Lung (tissue), 12 donors: ENCODE data around the gene CD226. TPM values are rescaled to one million over a fixed set of nuclear protein-coding genes. Genes with fewer than 3 reads are reported as not detected.
"Not testable (repeated sequence)": the region's sequence is repeated elsewhere in the genome, so short reads cannot be mapped to it uniquely, and the experiment has no call there.

ENCODE experiments used
- ATAC-seq: fragments of 200-7000 bp; cut with Tn5 transposase; one replicate; pipeline ENCODE4 v1.9.1; 2020; ENCODE audit warnings: moderate number of reproducible peaks; ENCODE audit not compliant: insufficient read depth, low FRiP score
- DNase-seq, 3 donors: peaks; one replicate each; pipeline ENCODE4 v3.0.0-alpha.2; 2013 to 2017
- H3K27ac ChIP-seq, 2 donors: one replicate each; pipeline ENCODE4 v1.5.1; 2013; ENCODE audit warnings: mild to moderate bottlenecking in 2 of 2, moderate library complexity in 2 of 2, control low read depth in 1 of 2, inconsistent platforms in 1 of 2, low read depth in 1 of 2, low read length in 1 of 2
- H3K27me3 ChIP-seq, 3 donors: one replicate each; pipeline ENCODE4 v1.5.1; 2013; ENCODE audit warnings: low read length in 2 of 3; ENCODE audit not compliant: control insufficient read depth in 3 of 3, insufficient read depth in 3 of 3
- H3K36me3 ChIP-seq, 4 donors: one replicate each; pipeline ENCODE4 v1.5.1; 2013; ENCODE audit warnings: low read length in 4 of 4, mild to moderate bottlenecking in 1 of 4, moderate library complexity in 1 of 4; ENCODE audit not compliant: control insufficient read depth in 4 of 4, insufficient read depth in 4 of 4
- H3K4me1 ChIP-seq, 5 donors: one replicate each; pipeline ENCODE4 v1.5.1; 2013; ENCODE audit warnings: low read length in 5 of 5, mild to moderate bottlenecking in 2 of 5, moderate library complexity in 1 of 5; ENCODE audit not compliant: control insufficient read depth in 5 of 5, insufficient read depth in 5 of 5
- H3K4me3 ChIP-seq: one replicate; pipeline ENCODE4 v1.5.1; 2013; ENCODE audit warnings: mild to moderate bottlenecking, control low read depth, moderate library complexity
- H3K9ac ChIP-seq, 2 donors: one replicate each; pipeline ENCODE4 v1.5.1; 2013; ENCODE audit warnings: low read length in 2 of 2, control low read depth in 1 of 2; ENCODE audit not compliant: insufficient read depth in 1 of 2
- H3K9me3 ChIP-seq, 4 donors: one replicate each; pipeline ENCODE4 v1.5.1; 2013; ENCODE audit warnings: low read length in 3 of 4, mild to moderate bottlenecking in 1 of 4, moderate library complexity in 1 of 4; ENCODE audit not compliant: control insufficient read depth in 4 of 4, insufficient read depth in 3 of 4
- WGBS, 2 donors: extraction: QIAGEN DNeasy Blood & Tissue Kit; methylation state at CpG; one replicate each; pipeline ENCODE4 v1.1.7; 2013; 5-methylcytosine and 5-hydroxymethylcytosine counted together
- polyA plus RNA-seq, 2 donors: library from polyadenylated mRNA; stranded (reverse); fragments of 200-250 nt; gene quantifications; one replicate each; pipeline ENCODE4 v1.2.1, GENCODE V29; 2013
- total RNA-seq, 2 donors: library from RNA; depleted of rRNA in 1 of 2; stranded (reverse); fragments of >200 nt in 1 of 2; gene quantifications; one replicate each; pipeline ENCODE4 v1.2.1, GENCODE V29; 2014 to 2021
- TF ChIP-seq, protein P1 (sequence below): IDR thresholded peaks from 2 replicates; pipeline ENCODE4 v1.5.1; 2012; ENCODE audit warnings: mild to moderate bottlenecking; ENCODE audit errors: control extremely low read depth, extremely low read depth
- donor health status: control.
- donor health status: control.
- donor health status: Bipolar disorder and iron deficiency.
- donor health status: healthy.
- donor health status: DM: yes; HTN: yes; CAD: no.

The CD226 gene
- total and polyA plus RNA-seq, 4 donors, result 0.49 to 6.3 (median 2.7) TPM

- H3K27ac ChIP-seq, result no peak overlapping the region
- H3K4me1 ChIP-seq, result peaks cover 0 to 3% (median 0%) of the 10 kb centered on the region in 5 donors
- H3K36me3 ChIP-seq, result peaks cover 0 to 3% (median 1%) of the 10 kb centered on the region in 4 donors
- WGBS, 2 donors, result 37 to 56% methylated on average over 4 of the region's 4 CpGs
- H3K27me3 ChIP-seq, result no peaks in the 10 kb centered on the region
- TF ChIP-seq, protein P1, sequence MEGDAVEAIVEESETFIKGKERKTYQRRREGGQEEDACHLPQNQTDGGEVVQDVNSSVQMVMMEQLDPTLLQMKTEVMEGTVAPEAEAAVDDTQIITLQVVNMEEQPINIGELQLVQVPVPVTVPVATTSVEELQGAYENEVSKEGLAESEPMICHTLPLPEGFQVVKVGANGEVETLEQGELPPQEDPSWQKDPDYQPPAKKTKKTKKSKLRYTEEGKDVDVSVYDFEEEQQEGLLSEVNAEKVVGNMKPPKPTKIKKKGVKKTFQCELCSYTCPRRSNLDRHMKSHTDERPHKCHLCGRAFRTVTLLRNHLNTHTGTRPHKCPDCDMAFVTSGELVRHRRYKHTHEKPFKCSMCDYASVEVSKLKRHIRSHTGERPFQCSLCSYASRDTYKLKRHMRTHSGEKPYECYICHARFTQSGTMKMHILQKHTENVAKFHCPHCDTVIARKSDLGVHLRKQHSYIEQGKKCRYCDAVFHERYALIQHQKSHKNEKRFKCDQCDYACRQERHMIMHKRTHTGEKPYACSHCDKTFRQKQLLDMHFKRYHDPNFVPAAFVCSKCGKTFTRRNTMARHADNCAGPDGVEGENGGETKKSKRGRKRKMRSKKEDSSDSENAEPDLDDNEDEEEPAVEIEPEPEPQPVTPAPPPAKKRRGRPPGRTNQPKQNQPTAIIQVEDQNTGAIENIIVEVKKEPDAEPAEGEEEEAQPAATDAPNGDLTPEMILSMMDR, result no peak
- peaks cover 0 to 20% (median 10%) of the 10 kb centered on the region in 4 donors for H3K9me3 ChIP-seq
- no peak for DNase-seq
- no peak for ATAC-seq
- H3K4me3 ChIP-seq, result no peak overlapping the region
- no peak overlapping the region for H3K9ac ChIP-seq
Observed at GRCh38 chr18:69980509-69980908, 32.8 kb upstream of the CD226 start.

- Histone ChIP-seq H3K27me3 (no peaks in the 10 kb centered on the region), H3K36me3 (peaks cover 0 to 3% (median 1%) of the 10 kb centered on the region in 4 donors), H3K4me3 (no peak overlapping the region), H3K9me3 (peaks cover 0 to 28% (median 14%) of the 10 kb centered on the region in 4 donors), H3K4me1 (peaks cover 0 to 3% (median 0%) of the 10 kb centered on the region in 5 donors), H3K27ac (no peak overlapping the region), H3K9ac (no peak overlapping the region)
- no peak for DNase-seq
- TF ChIP-seq, protein P1, result no peak
- WGBS, 2 donors, result 89 to 92% methylated on average over 13 of the region's 13 CpGs
- ATAC-seq, result no peak
Observed at GRCh38 chr18:69978732-69979715, 31.4 kb upstream of the CD226 start.

GRCh38 chr18:69975294-69975693 is 27.6 kb upstream of the CD226 start:
- H3K27ac ChIP-seq, ATAC-seq, H3K9ac ChIP-seq, H3K4me3 ChIP-seq, DNase-seq, H3K36me3 ChIP-seq, H3K27me3 ChIP-seq, H3K4me1 ChIP-seq: not testable (repeated sequence)
- H3K9me3 ChIP-seq, result peaks cover 0 to 39% (median 14%) of the 10 kb centered on the region in 4 donors
- 91% methylated on average over 4 of the region's 4 CpGs for WGBS, 2 donors

- peaks cover 0 to 3% (median 0%) of the 10 kb centered on the region in 4 donors for H3K36me3 ChIP-seq
- H3K9ac ChIP-seq, result no peak overlapping the region
- WGBS, 2 donors, result 95 to 97% methylated on average over 1 of the region's 1 CpG
- peaks cover 0 to 39% (median 14%) of the 10 kb centered on the region in 4 donors for H3K9me3 ChIP-seq
- DNase-seq, result no peak
- no peaks in the 10 kb centered on the region for H3K4me1 ChIP-seq
- no peaks in the 10 kb centered on the region for H3K27me3 ChIP-seq
- H3K27ac ChIP-seq, result no peak overlapping the region
- TF ChIP-seq, protein P1, result no peak
- ATAC-seq, result no peak
- H3K4me3 ChIP-seq, result no peak overlapping the region
Observed at GRCh38 chr18:69974365-69974764, 26.7 kb upstream of the CD226 start.
